ENCODE data around the gene TMEM17.

GRCh38 chr2:62479917-62480316 lies 26.1 kb downstream of the TMEM17 start:
- no peak for TF ChIP-seq CTCF (IDR thresholded peaks at IDR 0.05)
- no peak for TF ChIP-seq EZH2 (IDR thresholded peaks at IDR 0.05)
- TF ChIP-seq EZH2phosphoT487 (IDR thresholded peaks at IDR 0.05): no peak

All from neural progenitor cell (in vitro differentiated cells).